Measurements from ENCODE around the gene ME3.
"Not testable (repeated sequence)": the region's sequence is repeated elsewhere in the genome, so short reads cannot be mapped to it uniquely, and the experiment has no call there.

ME3 gene

GRCh38 chr11:86433361-86434095 is 238.9 kb downstream of the ME3 start:
- DNase-seq (ENCODE audit: low read depth in 3 of 3): not testable (repeated sequence)

GRCh38 chr11:86431258-86431657 is 241.2 kb downstream of the ME3 start:
- no peak for DNase-seq (ENCODE audit: low read depth in 3 of 3)

GRCh38 chr11:86427441-86427840 is 245.0 kb downstream of the ME3 start:
- no peak for DNase-seq (ENCODE audit: low read depth in 3 of 3)

GRCh38 chr11:86423488-86423887 is 248.9 kb downstream of the ME3 start:
- DNase-seq (ENCODE audit: low read depth in 3 of 3): not testable (repeated sequence)

GRCh38 chr11:86422371-86422770 is 250.0 kb downstream of the ME3 start:
- DNase-seq (ENCODE audit: low read depth in 3 of 3): no peak

GRCh38 chr11:86421946-86422345 is 250.5 kb downstream of the ME3 start:
- DNase-seq (ENCODE audit: low read depth in 3 of 3): no peak

- DNase-seq (ENCODE audit: low read depth in 3 of 3): no peak
Measured at GRCh38 chr11:86418917-86419316, 253.5 kb downstream of the ME3 start.

- DNase-seq (ENCODE audit: low read depth in 3 of 3): no peak
Measured at GRCh38 chr11:86418513-86418912, 253.9 kb downstream of the ME3 start.

- DNase-seq (ENCODE audit: low read depth in 3 of 3): no peak
Measured at GRCh38 chr11:86418106-86418505, 254.3 kb downstream of the ME3 start.

- not testable (repeated sequence) for DNase-seq (ENCODE audit: low read depth in 3 of 3)
Measured at GRCh38 chr11:86416951-86417350, 255.5 kb downstream of the ME3 start.

- no peak for DNase-seq (ENCODE audit: low read depth in 3 of 3)
Measured at GRCh38 chr11:86416494-86416893, 255.9 kb downstream of the ME3 start.

GRCh38 chr11:86415026-86415425 is 257.4 kb downstream of the ME3 start:
- DNase-seq (ENCODE audit: low read depth in 3 of 3): no peak

GRCh38 chr11:86414032-86414431 is 258.4 kb downstream of the ME3 start:
- DNase-seq (ENCODE audit: low read depth in 3 of 3): no peak

- DNase-seq (ENCODE audit: low read depth in 3 of 3): no peak
Measured at GRCh38 chr11:86408845-86409244, 263.6 kb downstream of the ME3 start.

GRCh38 chr11:86403458-86403857 is 269.0 kb downstream of the ME3 start:
- DNase-seq (ENCODE audit: low read depth in 3 of 3): no peak

GRCh38 chr11:86398106-86398505 is 274.3 kb downstream of the ME3 start:
- no peak for DNase-seq (ENCODE audit: low read depth in 3 of 3)

GRCh38 chr11:86397351-86397750 is 275.1 kb downstream of the ME3 start:
- DNase-seq (ENCODE audit: low read depth in 3 of 3): no peak

GRCh38 chr11:86396396-86396795 is 276.0 kb downstream of the ME3 start:
- DNase-seq (ENCODE audit: low read depth in 3 of 3): no peak

GRCh38 chr11:86395061-86395551 is 277.3 kb downstream of the ME3 start:
- DNase-seq (ENCODE audit: low read depth in 3 of 3): no peak

Measured in stimulated activated CD4-positive, alpha-beta T cell treated with anti-CD3 and anti-CD28 coated beads, TNF-alpha, amount 100 ng/mL, for 4 hours (primary cell).